ENCODE data around the gene GALNT9.

DNA sequence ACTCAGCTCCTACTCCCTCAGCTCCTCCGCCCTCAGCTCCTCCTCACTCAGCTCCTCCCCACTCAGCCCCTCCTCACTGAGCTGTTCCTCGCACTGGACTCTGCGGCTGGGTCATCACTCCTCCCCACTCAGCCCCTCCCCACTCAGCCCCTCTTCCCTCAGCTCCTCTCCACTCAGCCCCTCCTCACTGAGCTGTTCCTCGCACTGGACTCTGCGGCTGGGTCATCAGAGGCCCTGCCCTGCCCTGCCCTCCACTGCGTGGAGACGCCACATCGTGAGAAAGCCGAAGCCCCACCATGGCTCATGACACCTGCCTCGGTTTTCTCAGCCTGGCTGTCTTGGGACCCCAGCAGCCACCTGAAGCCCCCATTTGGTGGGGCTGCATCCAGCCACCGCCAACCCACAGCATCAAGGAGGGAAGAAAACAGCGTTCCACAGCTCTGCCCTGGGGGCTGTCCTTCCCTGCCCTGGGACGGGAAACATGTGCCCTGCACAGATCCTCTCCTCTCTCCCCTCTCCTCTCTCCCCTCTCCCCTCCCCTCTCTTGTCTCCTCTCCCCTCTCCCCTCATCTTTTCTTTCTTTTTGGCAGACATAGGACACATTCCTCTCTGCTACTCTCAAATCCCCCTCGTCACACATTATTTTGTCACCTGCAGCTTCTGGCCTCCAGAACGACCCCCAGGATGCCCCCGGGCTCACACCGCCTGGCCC lies 167.4 kb downstream of the GALNT9 start:
- TF ChIP-seq CTCF (IDR thresholded peaks at IDR 0.05; ENCODE audit: poor library complexity) = no peak
- no peak for TF ChIP-seq EZH2 (IDR thresholded peaks at IDR 0.05; ENCODE audit: borderline replicate concordance)
- TF ChIP-seq EZH2phosphoT487 (IDR thresholded peaks at IDR 0.05; ENCODE audit: low read depth, severe bottlenecking, unreplicated experiment) = no peak

Measured in hepatocyte (in vitro differentiated cells).